Limb (tissue), 2 donors: ENCODE data around the gene ZBTB34.
"Not testable (repeated sequence)": the region's sequence is repeated elsewhere in the genome, so short reads cannot be mapped to it uniquely, and the experiment has no call there.

Experiments used
- DNase-seq, 2 donors: peaks; one replicate each; pipeline ENCODE4 v3.0.0-alpha.2; 2016; ENCODE audit errors: extremely low spot score in 2 of 2

Gene ZBTB34

GRCh38 chr9:126860077-126860756, at the start of gene ZBTB34:
Gene ZBTB34 (plus strand): TSS chr9:126860639. CDS start chr9:126879400, 18,761 bp downstream.
- DNase-seq, result peak; percentile 63 to 88

- no peak for DNase-seq
Observed at GRCh38 chr9:126813072-126813471, 47.4 kb upstream of the ZBTB34 start.

GRCh38 chr9:126814091-126814490, 46.3 kb upstream of the ZBTB34 start:
- DNase-seq, result no peak

GRCh38 chr9:126817615-126818014, 42.8 kb upstream of the ZBTB34 start:
- not testable (repeated sequence) for DNase-seq

GRCh38 chr9:126818482-126818881, 42.0 kb upstream of the ZBTB34 start:
- DNase-seq, result no peak

GRCh38 chr9:126819482-126819881, 41.0 kb upstream of the ZBTB34 start:
- DNase-seq, result no peak

GRCh38 chr9:126822278-126822677, 38.2 kb upstream of the ZBTB34 start:
- DNase-seq, result no peak

- no peak for DNase-seq
Observed at GRCh38 chr9:126822873-126823272, 37.6 kb upstream of the ZBTB34 start.

- DNase-seq, result not testable (repeated sequence)
Observed at GRCh38 chr9:126824052-126824451, 36.4 kb upstream of the ZBTB34 start.

GRCh38 chr9:126827227-126827626, 33.2 kb upstream of the ZBTB34 start:
- DNase-seq, result no peak

- no peak for DNase-seq
Observed at GRCh38 chr9:126829035-126829434, 31.4 kb upstream of the ZBTB34 start.

- no peak for DNase-seq
Observed at GRCh38 chr9:126830827-126831226, 29.6 kb upstream of the ZBTB34 start.

- DNase-seq, result no peak
Observed at GRCh38 chr9:126832440-126832839, 28.0 kb upstream of the ZBTB34 start.

GRCh38 chr9:126833020-126833419, 27.4 kb upstream of the ZBTB34 start:
- no peak for DNase-seq

GRCh38 chr9:126833710-126834345, 26.6 kb upstream of the ZBTB34 start:
- no peak for DNase-seq

- no peak for DNase-seq
Observed at GRCh38 chr9:126834672-126835071, 25.8 kb upstream of the ZBTB34 start.

GRCh38 chr9:126836216-126836615, 24.2 kb upstream of the ZBTB34 start:
- DNase-seq, result no peak

- DNase-seq, result no peak
Observed at GRCh38 chr9:126838055-126838811, 22.2 kb upstream of the ZBTB34 start.

GRCh38 chr9:126838895-126839294, 21.5 kb upstream of the ZBTB34 start:
- DNase-seq, result no peak

- DNase-seq, result no peak
Observed at GRCh38 chr9:126839301-126839700, 21.1 kb upstream of the ZBTB34 start.

- DNase-seq, result no peak
Observed at GRCh38 chr9:126842220-126842842, 18.1 kb upstream of the ZBTB34 start.
